Stimulated activated CD4-positive, alpha-beta T cell treated with anti-CD3 and anti-CD28 coated beads, Interleukin-2, amount 100 ng/mL, for 48 hours (primary cell): ENCODE data around the gene IMP3.

Experiments
- DNase-seq, 2 donors: peaks; one replicate each; pipeline ENCODE4 v3.0.0-alpha.2; 2020

IMP3 gene

GRCh38 chr15:75672646-75673425, 32.8 kb upstream of the IMP3 start:
- no peak for DNase-seq

GRCh38 chr15:75671730-75672602, 31.9 kb upstream of the IMP3 start:
- DNase-seq, result no peak

GRCh38 chr15:75669879-75670212, 29.8 kb upstream of the IMP3 start:
- no peak for DNase-seq

GRCh38 chr15:75669191-75669878, 29.3 kb upstream of the IMP3 start:
- no peak for DNase-seq

GRCh38 chr15:75666823-75667501, 26.9 kb upstream of the IMP3 start:
- no peak for DNase-seq

- DNase-seq, result no peak
These were observed 24.0 kb upstream of the IMP3 start for GRCh38 chr15:75663931-75664421.

- no peak for DNase-seq
These were observed 22.9 kb upstream of the IMP3 start for GRCh38 chr15:75662823-75663519.

GRCh38 chr15:75661756-75662140, 21.7 kb upstream of the IMP3 start:
- DNase-seq, result no peak

- no peak for DNase-seq
These were observed 21.2 kb upstream of the IMP3 start for GRCh38 chr15:75661100-75661755.

GRCh38 chr15:75659928-75660645, 20.1 kb upstream of the IMP3 start:
- no peak for DNase-seq

GRCh38 chr15:75659141-75659771, 19.2 kb upstream of the IMP3 start:
- DNase-seq, result no peak

- DNase-seq, result no peak
These were observed 16.8 kb upstream of the IMP3 start for GRCh38 chr15:75656813-75657212.

GRCh38 chr15:75656331-75656730, 16.3 kb upstream of the IMP3 start:
- no peak for DNase-seq

- DNase-seq, result no peak
These were observed 15.9 kb upstream of the IMP3 start for GRCh38 chr15:75655931-75656330.

- DNase-seq, result no peak
These were observed 14.3 kb upstream of the IMP3 start for GRCh38 chr15:75654201-75654907.

GRCh38 chr15:75653347-75653913, 13.4 kb upstream of the IMP3 start:
- no peak for DNase-seq

GRCh38 chr15:75651810-75652543, 12.0 kb upstream of the IMP3 start:
- DNase-seq, result no peak

GRCh38 chr15:75650908-75651809, 11.1 kb upstream of the IMP3 start:
- no peak for DNase-seq
